HepG2 (cell line): ENCODE results near the gene LUC7L. TPM values are rescaled to one million over a fixed set of nuclear protein-coding genes. Genes with fewer than 3 reads are reported as not detected.
A peak's percentile ranks its signal among the peaks of the same experiment; 100 is the strongest.

Experiments used
- ATAC-seq: fragments of 200-7000 bp; cut with Tn5 transposase; 3 replicates; pipeline ENCODE4 v1.9.1; 2020; ENCODE audit warnings: mild to moderate bottlenecking, moderate library complexity
- BruUV-seq: library from RNA; stranded (reverse); fragments of 400-500 nt; replicated peaks from 2 replicates; lab custom pipeline; 2021; lab: Mats Ljungman, UMichigan
- CTCF ChIA-PET: fragments of 300-600 bp; formaldehyde crosslinking; extraction: SDS; loops from one replicate; lab custom pipeline; 2021; ENCODE audit warnings: low total read pairs, inconsistent platforms, low intra/inter-chr PET ratio; lab: Yijun Ruan, JAX
- POLR2A ChIA-PET: fragments of 350-600 bp; sonication (Branson Sonifier 250); formaldehyde crosslinking; loops from one replicate; lab custom pipeline; 2020; ENCODE audit warnings: antibody characterized with exemption, inconsistent platforms; lab: Yijun Ruan, JAX
- DNase-seq: peaks from one replicate; pipeline ENCODE4 v3.0.0-alpha.2; 2015; ENCODE audit warnings: low spot score
- FAIRE-seq: peaks from 3 replicates; lab custom pipeline; 2011; peaks lifted over from hg19 to GRCh38; lab: Jason Lieb, UNC
- H2AFZ ChIP-seq: one replicate; pipeline ENCODE4 v1.6.1; 2011; ENCODE audit warnings: low read length, inconsistent platforms
- H3K27ac ChIP-seq: fragments of 300-600 bp; 3 replicates; pipeline ENCODE4 v1.8.0; 2011; ENCODE audit warnings: mixed run types, mild to moderate bottlenecking, mixed read lengths, low read length, inconsistent platforms; ENCODE audit not compliant: insufficient read depth; ENCODE audit errors: extremely low read length
- H3K27me3 ChIP-seq, 2 experiments: fragments of 200-600 bp in 1 of 2; 2 replicates in 1 of 2; 3 replicates in 1 of 2; pipeline versions ENCODE4 v1.6.0 to v1.8.0; 2011; ENCODE audit warnings: low read length in 2 of 2, mild to moderate bottlenecking in 2 of 2, moderate library complexity in 2 of 2, inconsistent platforms in 1 of 2; ENCODE audit not compliant: insufficient read depth in 2 of 2, control insufficient read depth in 1 of 2
- H3K36me3 ChIP-seq, 2 experiments: fragments of 200-600 bp in 1 of 2; replicated peaks in 1 of 2; 2 replicates in 1 of 2; 3 replicates in 1 of 2; pipeline versions ENCODE4 v1.5.1 to v1.8.0; 2011; ENCODE audit warnings: low read length in 2 of 2, inconsistent platforms in 1 of 2; ENCODE audit not compliant: insufficient read depth in 2 of 2, control insufficient read depth in 1 of 2
- H3K4me1 ChIP-seq: 2 replicates; pipeline ENCODE4 v1.5.1; 2012; ENCODE audit warnings: low read length, inconsistent platforms; ENCODE audit not compliant: insufficient read depth
- H3K4me2 ChIP-seq: 2 replicates; pipeline ENCODE4 v1.6.0; 2011; ENCODE audit warnings: low read depth, low read length, inconsistent platforms
- H3K4me3 ChIP-seq, 3 experiments: fragments of 200-600 bp in 1 of 3; sonication (generic), shearing (Covaris generic) in 1 of 3; replicated peaks in 1 of 3; 2 replicates each; pipeline ENCODE4 v1.5.1; 2011 to 2016; ENCODE audit warnings: low read length in 3 of 3, inconsistent platforms in 2 of 3, low read depth in 2 of 3, mild to moderate bottlenecking in 2 of 3, control low read depth in 1 of 3, mixed read lengths in 1 of 3; ENCODE audit not compliant: insufficient read depth in 1 of 3
- H3K79me2 ChIP-seq: one replicate; pipeline ENCODE4 v1.6.1; 2011; ENCODE audit warnings: low read length, inconsistent platforms; ENCODE audit not compliant: insufficient read depth
- H3K9ac ChIP-seq: 2 replicates; pipeline ENCODE4 v1.6.0; 2011; ENCODE audit warnings: mild to moderate bottlenecking, low read depth, low read length, inconsistent platforms; ENCODE audit not compliant: insufficient read depth
- H3K9me3 ChIP-seq: 2 replicates; pipeline ENCODE4 v1.5.1; 2012; ENCODE audit warnings: mild to moderate bottlenecking, low read length
- H4K20me1 ChIP-seq: 2 replicates; pipeline ENCODE4 v1.6.0; 2011; ENCODE audit warnings: inconsistent platforms, mild to moderate bottlenecking, low read length, moderate library complexity; ENCODE audit not compliant: insufficient read depth
- ATF7 ChIP-seq, 2 experiments: fragments of 450-650 bp in 1 of 2; sonication (generic) in 1 of 2; formaldehyde crosslinking in 1 of 2; IDR thresholded peaks; 2 replicates each; pipeline versions ENCODE4 v1.4.0 to v1.6.1; 2016 to 2020; ENCODE audit warnings: antibody characterized with exemption in 1 of 2, mild to moderate bottlenecking in 1 of 2, missing genetic modification reagents in 1 of 2
- EEA1 ChIP-seq: sonication (generic); formaldehyde crosslinking; IDR thresholded peaks from 2 replicates; pipeline ENCODE4 v1.5.1; 2020; ENCODE audit warnings: mild to moderate bottlenecking, missing genetic modification reagents, borderline replicate concordance
- HOXA3 ChIP-seq: sonication (generic); formaldehyde crosslinking; IDR thresholded peaks from 2 replicates; pipeline ENCODE4 v1.5.0; 2020; ENCODE audit warnings: missing genetic modification reagents
- PCBP2 ChIP-seq: fragments of 200-400 bp; formaldehyde crosslinking; optimal IDR thresholded peaks from 2 replicates; pipeline ENCODE3; 2018; ENCODE audit warnings: low read length, low read depth; ENCODE audit not compliant: poor library complexity, severe bottlenecking
- PHF21A ChIP-seq: sonication (generic); formaldehyde crosslinking; IDR thresholded peaks from 2 replicates; pipeline ENCODE4 v1.5.0; 2020; ENCODE audit warnings: mild to moderate bottlenecking, missing genetic modification reagents
- POLR2A ChIP-seq, 2 experiments: IDR thresholded peaks; 2 replicates each; pipeline ENCODE4 v1.6.1; 2011; ENCODE audit warnings: low read depth in 2 of 2, low read length in 2 of 2, mild to moderate bottlenecking in 1 of 2, moderate library complexity in 1 of 2; ENCODE audit not compliant: insufficient read depth in 1 of 2
- RBM22 ChIP-seq: fragments of 200-400 bp; formaldehyde crosslinking; optimal IDR thresholded peaks from 2 replicates; pipeline ENCODE3; 2017; ENCODE audit warnings: mild to moderate bottlenecking, low read length, moderate library complexity
- RORA ChIP-seq: sonication (generic); formaldehyde crosslinking; IDR thresholded peaks from 2 replicates; pipeline ENCODE4 v1.5.0; 2020; ENCODE audit warnings: mild to moderate bottlenecking, missing genetic modification reagents, moderate library complexity
- SAP130 ChIP-seq: IDR thresholded peaks from 2 replicates; pipeline ENCODE4 v1.6.1; 2016; ENCODE audit warnings: low read depth
- ZNF138 ChIP-seq: sonication (generic); formaldehyde crosslinking; IDR thresholded peaks from 2 replicates; pipeline ENCODE4 v1.5.0; 2020; ENCODE audit warnings: mild to moderate bottlenecking, low read depth, missing genetic modification reagents
- ZNF382 ChIP-seq: sonication (generic); formaldehyde crosslinking; IDR thresholded peaks from 2 replicates; pipeline ENCODE4 v1.5.0; 2020; ENCODE audit warnings: missing genetic modification reagents, mild to moderate bottlenecking, borderline replicate concordance
- ZNF792 ChIP-seq: IDR thresholded peaks from 2 replicates; pipeline ENCODE4 v1.6.1; 2016
- WGBS: methylation state at CpG from one replicate; pipeline ENCODE4 v1.1.6; 2017; ENCODE audit warnings: low lambda C conversion rate; 5-methylcytosine and 5-hydroxymethylcytosine counted together
- in situ Hi-C: cut with HindIII; loops from 2 replicates; pipeline ENCODE4 v1.10.0; 2017; ENCODE audit warnings: low pct_unique_long_range_greater_than_20kb; ENCODE audit not compliant: extremely low pct_ligation_motif_present
- intact Hi-C: fragments of 100-400 bp; cut with micrococcal nuclease; formaldehyde crosslinking; loops from one replicate; pipeline ENCODE4 v1.10.0; 2022; ENCODE audit not compliant: unreplicated experiment
- polyA plus RNA-seq, 8 experiments: library from polyadenylated mRNA; depleted of rRNA in 3 of 8; stranded (reverse) in 7 of 8; unstranded in 1 of 8; fragments of >200 nt; fragmentation: Illumina TruSeq in 4 of 8; extraction: Trizol in 4 of 8; gene quantifications; 2 replicates each; pipeline versions ENCODE4 v1.2.1 to v1.2.3, GENCODE V29; 2011 to 2016; ENCODE audit warnings: low read depth in 4 of 8, missing spikeins in 1 of 8, mixed read lengths in 1 of 8; ENCODE audit not compliant: insufficient read depth in 1 of 8
- total RNA-seq, 5 experiments: library from RNA; depleted of rRNA; stranded (reverse); fragments of >200 nt; fragmentation: Illumina TruSeq; extraction: Trizol; gene quantifications; 2 replicates each; pipeline ENCODE4 v1.2.3, GENCODE V29; 2016; ENCODE audit warnings: low read depth in 1 of 5
- TF ChIP-seq, protein P1 (sequence below): sonication (generic); formaldehyde crosslinking; IDR thresholded peaks from 2 replicates; pipeline ENCODE4 v1.4.0; 2020; ENCODE audit warnings: missing genetic modification reagents
- TF ChIP-seq, protein P2 (sequence below): sonication (generic); formaldehyde crosslinking; IDR thresholded peaks from 2 replicates; pipeline ENCODE4 v1.4.0; 2020; ENCODE audit warnings: missing genetic modification reagents
- TF ChIP-seq, protein P3 (sequence below): sonication (generic); formaldehyde crosslinking; IDR thresholded peaks from 2 replicates; pipeline ENCODE4 v1.4.0; 2020; ENCODE audit warnings: missing genetic modification reagents
- TF ChIP-seq, protein P4 (sequence below): sonication (generic); formaldehyde crosslinking; IDR thresholded peaks from 2 replicates; pipeline ENCODE4 v1.5.0; 2020; ENCODE audit warnings: mild to moderate bottlenecking, missing genetic modification reagents, moderate library complexity
- TF ChIP-seq, protein P5 (sequence below): sonication (generic); formaldehyde crosslinking; IDR thresholded peaks from 2 replicates; pipeline ENCODE4 v1.5.0; 2020; ENCODE audit warnings: mild to moderate bottlenecking, missing genetic modification reagents

The LUC7L gene
- total and polyA plus RNA-seq, 2 of the 13 experiments (the other 11 are each of a cell fraction or from before 2014, with no cell fraction given) = 48.7 to 56.9 TPM

GRCh38 chr16:188674-189073, 40.6 kb downstream of the LUC7L start:
- 0 out of 2 replicates have a peak, but pooled peaks cover 4% of the 10 kb centered on the region for H4K20me1 ChIP-seq
- 95% methylated on average over 8 of the region's 8 CpGs for WGBS
- no peaks in the 10 kb centered on the region for H3K79me2 ChIP-seq
- no peaks in the 10 kb centered on the region for H3K4me1 ChIP-seq
- peaks cover 28 to 49% of the 10 kb centered on the region in 2 experiments for H3K36me3 ChIP-seq
- in situ Hi-C loops = no loop called here
- no peak overlapping the region for H3K27ac ChIP-seq
- H3K4me2 ChIP-seq = no peak overlapping the region
- no peak overlapping the region for H3K9ac ChIP-seq
- ChIA-PET POLR2A (no interaction called here), CTCF (no interaction called here)
- no peaks in the 10 kb centered on the region for H3K27me3 ChIP-seq
- BruUV-seq = no TSS peak
- ATAC-seq (peak; percentile 73), FAIRE-seq (no peak), DNase-seq (peak; percentile 26)
- no peaks in the 10 kb centered on the region for H3K9me3 ChIP-seq
- no peak overlapping the region for H2AFZ ChIP-seq
- no peak overlapping the region for H3K4me3 ChIP-seq
- intact Hi-C loops = no loop called here
- TF ChIP-seq, protein P1, sequence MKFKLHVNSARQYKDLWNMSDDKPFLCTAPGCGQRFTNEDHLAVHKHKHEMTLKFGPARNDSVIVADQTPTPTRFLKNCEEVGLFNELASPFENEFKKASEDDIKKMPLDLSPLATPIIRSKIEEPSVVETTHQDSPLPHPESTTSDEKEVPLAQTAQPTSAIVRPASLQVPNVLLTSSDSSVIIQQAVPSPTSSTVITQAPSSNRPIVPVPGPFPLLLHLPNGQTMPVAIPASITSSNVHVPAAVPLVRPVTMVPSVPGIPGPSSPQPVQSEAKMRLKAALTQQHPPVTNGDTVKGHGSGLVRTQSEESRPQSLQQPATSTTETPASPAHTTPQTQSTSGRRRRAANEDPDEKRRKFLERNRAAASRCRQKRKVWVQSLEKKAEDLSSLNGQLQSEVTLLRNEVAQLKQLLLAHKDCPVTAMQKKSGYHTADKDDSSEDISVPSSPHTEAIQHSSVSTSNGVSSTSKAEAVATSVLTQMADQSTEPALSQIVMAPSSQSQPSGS = no peak
- TF ChIP-seq ATF7 (IDR thresholded peaks at IDR 0.05) = no peak
- no peak for TF ChIP-seq ATF7 (CRISPR knock-in tag; IDR thresholded peaks at IDR 0.05)
- no peak for TF ChIP-seq RORA
- TF ChIP-seq, protein P2, sequence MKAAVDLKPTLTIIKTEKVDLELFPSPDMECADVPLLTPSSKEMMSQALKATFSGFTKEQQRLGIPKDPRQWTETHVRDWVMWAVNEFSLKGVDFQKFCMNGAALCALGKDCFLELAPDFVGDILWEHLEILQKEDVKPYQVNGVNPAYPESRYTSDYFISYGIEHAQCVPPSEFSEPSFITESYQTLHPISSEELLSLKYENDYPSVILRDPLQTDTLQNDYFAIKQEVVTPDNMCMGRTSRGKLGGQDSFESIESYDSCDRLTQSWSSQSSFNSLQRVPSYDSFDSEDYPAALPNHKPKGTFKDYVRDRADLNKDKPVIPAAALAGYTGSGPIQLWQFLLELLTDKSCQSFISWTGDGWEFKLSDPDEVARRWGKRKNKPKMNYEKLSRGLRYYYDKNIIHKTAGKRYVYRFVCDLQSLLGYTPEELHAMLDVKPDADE (CRISPR knock-in tag) = no peak
- no peak for TF ChIP-seq HOXA3
- TF ChIP-seq, protein P3, sequence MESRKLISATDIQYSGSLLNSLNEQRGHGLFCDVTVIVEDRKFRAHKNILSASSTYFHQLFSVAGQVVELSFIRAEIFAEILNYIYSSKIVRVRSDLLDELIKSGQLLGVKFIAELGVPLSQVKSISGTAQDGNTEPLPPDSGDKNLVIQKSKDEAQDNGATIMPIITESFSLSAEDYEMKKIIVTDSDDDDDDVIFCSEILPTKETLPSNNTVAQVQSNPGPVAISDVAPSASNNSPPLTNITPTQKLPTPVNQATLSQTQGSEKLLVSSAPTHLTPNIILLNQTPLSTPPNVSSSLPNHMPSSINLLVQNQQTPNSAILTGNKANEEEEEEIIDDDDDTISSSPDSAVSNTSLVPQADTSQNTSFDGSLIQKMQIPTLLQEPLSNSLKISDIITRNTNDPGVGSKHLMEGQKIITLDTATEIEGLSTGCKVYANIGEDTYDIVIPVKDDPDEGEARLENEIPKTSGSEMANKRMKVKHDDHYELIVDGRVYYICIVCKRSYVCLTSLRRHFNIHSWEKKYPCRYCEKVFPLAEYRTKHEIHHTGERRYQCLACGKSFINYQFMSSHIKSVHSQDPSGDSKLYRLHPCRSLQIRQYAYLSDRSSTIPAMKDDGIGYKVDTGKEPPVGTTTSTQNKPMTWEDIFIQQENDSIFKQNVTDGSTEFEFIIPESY (CRISPR knock-in tag) = peak; percentile 36; the same call in 1 of the 2 replicates
- TF ChIP-seq PCBP2 = no peak
- no peak for TF ChIP-seq ZNF382 (CRISPR knock-in tag)
- TF ChIP-seq EEA1 (CRISPR knock-in tag) = no peak
- TF ChIP-seq SAP130 = no peak
- TF ChIP-seq, protein P4, sequence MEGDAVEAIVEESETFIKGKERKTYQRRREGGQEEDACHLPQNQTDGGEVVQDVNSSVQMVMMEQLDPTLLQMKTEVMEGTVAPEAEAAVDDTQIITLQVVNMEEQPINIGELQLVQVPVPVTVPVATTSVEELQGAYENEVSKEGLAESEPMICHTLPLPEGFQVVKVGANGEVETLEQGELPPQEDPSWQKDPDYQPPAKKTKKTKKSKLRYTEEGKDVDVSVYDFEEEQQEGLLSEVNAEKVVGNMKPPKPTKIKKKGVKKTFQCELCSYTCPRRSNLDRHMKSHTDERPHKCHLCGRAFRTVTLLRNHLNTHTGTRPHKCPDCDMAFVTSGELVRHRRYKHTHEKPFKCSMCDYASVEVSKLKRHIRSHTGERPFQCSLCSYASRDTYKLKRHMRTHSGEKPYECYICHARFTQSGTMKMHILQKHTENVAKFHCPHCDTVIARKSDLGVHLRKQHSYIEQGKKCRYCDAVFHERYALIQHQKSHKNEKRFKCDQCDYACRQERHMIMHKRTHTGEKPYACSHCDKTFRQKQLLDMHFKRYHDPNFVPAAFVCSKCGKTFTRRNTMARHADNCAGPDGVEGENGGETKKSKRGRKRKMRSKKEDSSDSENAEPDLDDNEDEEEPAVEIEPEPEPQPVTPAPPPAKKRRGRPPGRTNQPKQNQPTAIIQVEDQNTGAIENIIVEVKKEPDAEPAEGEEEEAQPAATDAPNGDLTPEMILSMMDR (CRISPR knock-in tag) = peak; percentile 44
- TF ChIP-seq POLR2A (IDR thresholded peaks at IDR 0.05; ENCODE audit: insufficient read depth in 1 of 2, low read depth in 2 of 2, low read length in 2 of 2) = no peak
- no peak for TF ChIP-seq ZNF792 (CRISPR knock-in tag)
- TF ChIP-seq ZNF138 = no peak
- TF ChIP-seq, protein P5, sequence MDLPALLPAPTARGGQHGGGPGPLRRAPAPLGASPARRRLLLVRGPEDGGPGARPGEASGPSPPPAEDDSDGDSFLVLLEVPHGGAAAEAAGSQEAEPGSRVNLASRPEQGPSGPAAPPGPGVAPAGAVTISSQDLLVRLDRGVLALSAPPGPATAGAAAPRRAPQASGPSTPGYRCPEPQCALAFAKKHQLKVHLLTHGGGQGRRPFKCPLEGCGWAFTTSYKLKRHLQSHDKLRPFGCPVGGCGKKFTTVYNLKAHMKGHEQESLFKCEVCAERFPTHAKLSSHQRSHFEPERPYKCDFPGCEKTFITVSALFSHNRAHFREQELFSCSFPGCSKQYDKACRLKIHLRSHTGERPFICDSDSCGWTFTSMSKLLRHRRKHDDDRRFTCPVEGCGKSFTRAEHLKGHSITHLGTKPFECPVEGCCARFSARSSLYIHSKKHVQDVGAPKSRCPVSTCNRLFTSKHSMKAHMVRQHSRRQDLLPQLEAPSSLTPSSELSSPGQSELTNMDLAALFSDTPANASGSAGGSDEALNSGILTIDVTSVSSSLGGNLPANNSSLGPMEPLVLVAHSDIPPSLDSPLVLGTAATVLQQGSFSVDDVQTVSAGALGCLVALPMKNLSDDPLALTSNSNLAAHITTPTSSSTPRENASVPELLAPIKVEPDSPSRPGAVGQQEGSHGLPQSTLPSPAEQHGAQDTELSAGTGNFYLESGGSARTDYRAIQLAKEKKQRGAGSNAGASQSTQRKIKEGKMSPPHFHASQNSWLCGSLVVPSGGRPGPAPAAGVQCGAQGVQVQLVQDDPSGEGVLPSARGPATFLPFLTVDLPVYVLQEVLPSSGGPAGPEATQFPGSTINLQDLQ (CRISPR knock-in tag) = no peak
- TF ChIP-seq RBM22 = peak; percentile 75
- no peak for TF ChIP-seq PHF21A (CRISPR knock-in tag)
